ENCODE data around the gene FIGNL1. TPM values are rescaled to one million over a fixed set of nuclear protein-coding genes. Genes with fewer than 3 reads are reported as not detected.

FIGNL1 gene
- total and polyA plus RNA-seq, 8 donors = 1.3 to 4.1 (median 2.7) TPM

GRCh38 chr7:50426280-50427045 is 23.7 kb downstream of the FIGNL1 start:
- Histone ChIP-seq H3K4me1 (no peaks in the 10 kb centered on the region), H3K27ac (no peak overlapping the region), H3K4me3 (no peak overlapping the region), H3K9me3 (no peaks in the 10 kb centered on the region), H3K27me3 (no peaks in the 10 kb centered on the region), H3K36me3 (no peaks in the 10 kb centered on the region)
- DNase-seq (no peak), ATAC-seq (no peak), FAIRE-seq (no peak)
- intact Hi-C loops (cut with DNase I) = no loop called here
- TF ChIP-seq CTCF (IDR thresholded peaks at IDR 0.05) = no peak
- WGBS, 2 donors = 54 to 65% methylated on average over 5 of the region's 5 CpGs

GRCh38 chr7:50425318-50425717 is 24.8 kb downstream of the FIGNL1 start:
- no peak for TF ChIP-seq CTCF (IDR thresholded peaks at IDR 0.05)
- no peaks in the 10 kb centered on the region for H3K27me3 ChIP-seq
- intact Hi-C loops (cut with DNase I) = no loop called here
- DNase-seq (no peak), ATAC-seq (no peak), FAIRE-seq (no peak)
- H3K27ac ChIP-seq = no peak overlapping the region
- H3K9me3 ChIP-seq = no peaks in the 10 kb centered on the region
- 81 to 86% methylated on average over 6 of the region's 6 CpGs for WGBS, 2 donors
- no peak overlapping the region for H3K4me3 ChIP-seq
- H3K4me1 ChIP-seq = no peaks in the 10 kb centered on the region
- H3K36me3 ChIP-seq = no peaks in the 10 kb centered on the region

GRCh38 chr7:50423860-50424259 is 26.3 kb downstream of the FIGNL1 start:
- no peaks in the 10 kb centered on the region for H3K9me3 ChIP-seq
- H3K27me3 ChIP-seq = no peaks in the 10 kb centered on the region
- H3K4me1 ChIP-seq = no peaks in the 10 kb centered on the region
- H3K27ac ChIP-seq = no peak overlapping the region
- ATAC-seq = no peak
- FAIRE-seq = no peak
- no peak overlapping the region for H3K4me3 ChIP-seq
- H3K36me3 ChIP-seq = no peaks in the 10 kb centered on the region
- no peak for TF ChIP-seq CTCF (IDR thresholded peaks at IDR 0.05)
- DNase-seq = no peak
- 53 to 61% methylated on average over 4 of the region's 4 CpGs for WGBS, 2 donors
- intact Hi-C loops (cut with DNase I) = no loop called here

- Histone ChIP-seq H3K27me3 (no peaks in the 10 kb centered on the region), H3K4me1 (no peaks in the 10 kb centered on the region), H3K9me3 (no peaks in the 10 kb centered on the region), H3K4me3 (no peak overlapping the region), H3K27ac (no peak overlapping the region), H3K36me3 (no peaks in the 10 kb centered on the region)
- DNase-seq (no peak), FAIRE-seq (no peak), ATAC-seq (no peak)
- intact Hi-C loops (cut with DNase I) = no loop called here
- WGBS, 2 donors = 72 to 75% methylated on average over 6 of the region's 6 CpGs
- TF ChIP-seq CTCF (IDR thresholded peaks at IDR 0.05) = no peak
Measured at GRCh38 chr7:50422858-50423257, 27.3 kb downstream of the FIGNL1 start.

GRCh38 chr7:50421043-50421442 is 29.1 kb downstream of the FIGNL1 start:
- Histone ChIP-seq H3K27ac (no peak overlapping the region), H3K9me3 (no peaks in the 10 kb centered on the region), H3K36me3 (no peaks in the 10 kb centered on the region), H3K4me3 (no peak overlapping the region), H3K27me3 (no peaks in the 10 kb centered on the region), H3K4me1 (no peaks in the 10 kb centered on the region)
- no peak for FAIRE-seq
- 45 to 62% methylated on average over 3 of the region's 3 CpGs for WGBS, 2 donors
- no peak for ATAC-seq
- TF ChIP-seq CTCF (IDR thresholded peaks at IDR 0.05) = no peak
- intact Hi-C loops (cut with DNase I) = no loop called here
- DNase-seq = no peak
